Pulmonary artery endothelial cell (primary cell): ENCODE results near the gene APEX1. TPM values are rescaled to one million over a fixed set of nuclear protein-coding genes. Genes with fewer than 3 reads are reported as not detected.
"Not testable (repeated sequence)": the region's sequence is repeated elsewhere in the genome, so short reads cannot be mapped to it uniquely, and the experiment has no call there.

ENCODE experiments used
- DNase-seq: peaks from one replicate; pipeline ENCODE4 v3.0.0-alpha.2; 2011; ENCODE audit warnings: low read depth, low spot score
- total RNA-seq: library from RNA; depleted of rRNA; stranded (reverse); fragments of >200 nt; gene quantifications from 2 replicates; pipeline ENCODE4 v1.2.3, GENCODE V29; 2014

The APEX1 gene
- total RNA-seq, 1 donor from 2014 or later: 143 TPM

GRCh38 chr14:20435582-20436362 lies 19.3 kb upstream of the APEX1 start, which contains the start of gene KLHL33:
Gene KLHL33, minus strand, starts transcription at chr14:20436166. Its CDS starts 355 bp downstream, at chr14:20435811.
- DNase-seq: no peak

DNA sequence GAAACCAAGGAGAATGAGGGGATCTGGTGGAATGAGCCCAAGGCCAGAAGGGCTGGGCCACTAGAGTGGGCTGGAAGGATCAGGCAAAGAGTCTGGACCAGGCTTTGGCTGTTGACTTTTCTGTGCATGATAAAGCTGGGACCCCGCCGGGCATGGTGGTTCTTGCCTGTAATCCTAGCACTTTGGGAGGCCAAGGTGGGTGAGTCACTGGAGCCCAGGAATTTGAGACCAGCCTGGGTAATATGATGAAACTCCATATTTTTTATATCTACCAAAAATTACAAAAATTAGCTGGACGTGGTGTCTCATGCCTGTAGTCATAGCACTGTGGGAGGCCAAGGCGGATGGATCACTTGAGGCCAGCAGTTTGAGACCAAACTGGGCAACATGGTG lies 18.7 kb upstream of the APEX1 start:
- no peak for DNase-seq

- DNase-seq: no peak
Measured at GRCh38 chr14:20438664-20439063, 16.4 kb upstream of the APEX1 start.

DNA sequence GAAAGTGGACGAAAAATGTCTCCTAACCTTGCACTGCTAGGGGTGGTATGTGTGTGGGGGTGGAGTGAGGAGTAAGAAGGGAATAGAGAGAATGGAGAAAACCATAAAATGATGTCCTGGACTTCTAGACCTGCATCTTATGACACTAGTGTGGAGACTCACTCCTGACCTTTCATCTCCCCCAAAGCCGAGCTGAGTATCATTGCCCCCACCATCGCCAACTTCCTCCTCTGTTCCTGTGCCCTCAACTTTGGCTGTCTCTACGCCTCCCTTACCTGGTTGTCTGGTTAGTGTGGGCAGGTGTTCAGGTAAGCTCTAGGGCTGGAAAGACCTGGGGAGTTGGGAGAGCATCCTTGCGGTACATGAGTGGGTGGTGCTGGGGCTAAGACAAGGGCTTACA lies 14.6 kb upstream of the APEX1 start:
- no peak for DNase-seq

GRCh38 chr14:20440882-20441281 lies 14.1 kb upstream of the APEX1 start:
- no peak for DNase-seq

DNA sequence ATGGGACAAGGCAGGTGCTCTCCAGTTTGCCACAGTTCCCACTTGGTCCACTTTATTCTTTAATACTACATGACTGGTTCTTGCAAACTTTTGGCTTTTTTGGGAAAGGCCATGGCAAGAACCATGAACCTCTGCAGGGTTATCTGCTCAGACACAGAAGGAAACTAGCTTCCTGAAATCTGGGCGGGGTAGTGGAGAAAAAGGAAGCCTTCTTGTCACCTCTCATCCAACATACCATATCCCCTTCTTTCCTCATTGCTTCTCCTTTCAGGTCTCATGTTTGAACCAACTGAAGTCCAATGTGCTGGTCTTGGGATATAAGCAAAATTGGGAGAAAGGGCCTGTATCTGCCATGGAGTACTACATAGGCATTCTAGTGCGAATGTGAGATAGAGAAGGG lies 13.6 kb upstream of the APEX1 start:
- DNase-seq: no peak

DNA sequence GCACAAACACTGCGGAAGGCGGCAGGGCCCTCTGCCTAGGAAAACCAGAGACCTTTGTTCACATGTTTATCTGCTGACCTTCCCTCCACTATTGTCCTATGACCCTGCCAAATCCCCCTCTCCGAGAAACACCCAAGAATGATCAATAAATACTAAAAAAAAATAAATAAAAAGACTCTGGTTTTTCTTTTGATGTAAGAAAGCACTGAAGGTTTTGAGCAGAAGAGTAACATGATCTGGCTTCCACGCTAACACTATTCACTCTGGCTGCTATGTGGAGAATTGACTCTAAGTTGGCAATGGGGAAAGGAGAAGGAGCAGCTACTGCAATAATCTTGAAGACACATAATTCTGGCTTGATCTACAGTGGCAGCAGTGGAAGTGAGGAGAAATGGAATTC lies 11.4 kb upstream of the APEX1 start:
- DNase-seq: not testable (repeated sequence)

DNA sequence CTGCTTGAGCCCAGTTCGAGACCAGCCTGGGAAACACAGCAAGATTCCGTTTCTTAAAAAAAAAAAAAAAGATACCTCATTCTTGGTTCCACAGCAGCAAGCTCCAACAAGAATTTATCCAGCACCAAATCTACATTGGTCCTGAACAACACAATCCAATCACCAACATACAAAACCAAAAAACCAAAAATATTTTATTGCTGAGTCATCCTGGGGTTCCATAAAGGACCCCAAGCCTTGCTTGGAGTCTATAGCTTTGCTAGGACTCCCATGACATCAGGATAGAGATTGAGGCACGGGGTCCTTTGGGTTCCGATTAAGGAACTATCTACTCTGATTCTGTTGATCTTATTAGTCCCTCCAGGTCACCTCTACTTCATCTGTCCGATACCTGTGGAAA lies 8.1 kb upstream of the APEX1 start:
- no peak for DNase-seq

DNA sequence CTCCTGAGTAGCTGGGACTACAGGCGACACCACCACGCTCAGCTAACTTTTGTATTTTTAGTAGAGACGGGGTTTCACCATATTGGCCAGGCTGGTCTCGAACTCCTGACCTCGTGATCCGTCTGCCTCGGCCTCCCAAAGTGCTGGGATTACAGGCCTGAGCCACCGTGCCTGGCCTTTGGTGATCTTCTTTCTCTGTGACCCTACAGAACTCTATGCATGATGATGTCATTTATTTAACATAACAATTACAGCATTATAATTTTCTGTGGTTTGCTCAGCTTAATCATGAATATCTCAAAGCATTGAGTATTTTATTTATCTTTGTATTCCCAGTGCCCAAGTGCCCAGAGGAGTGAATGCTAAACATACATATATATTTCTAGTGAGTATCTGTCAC lies 2.2 kb upstream of the APEX1 start:
- DNase-seq: not testable (repeated sequence)

DNA sequence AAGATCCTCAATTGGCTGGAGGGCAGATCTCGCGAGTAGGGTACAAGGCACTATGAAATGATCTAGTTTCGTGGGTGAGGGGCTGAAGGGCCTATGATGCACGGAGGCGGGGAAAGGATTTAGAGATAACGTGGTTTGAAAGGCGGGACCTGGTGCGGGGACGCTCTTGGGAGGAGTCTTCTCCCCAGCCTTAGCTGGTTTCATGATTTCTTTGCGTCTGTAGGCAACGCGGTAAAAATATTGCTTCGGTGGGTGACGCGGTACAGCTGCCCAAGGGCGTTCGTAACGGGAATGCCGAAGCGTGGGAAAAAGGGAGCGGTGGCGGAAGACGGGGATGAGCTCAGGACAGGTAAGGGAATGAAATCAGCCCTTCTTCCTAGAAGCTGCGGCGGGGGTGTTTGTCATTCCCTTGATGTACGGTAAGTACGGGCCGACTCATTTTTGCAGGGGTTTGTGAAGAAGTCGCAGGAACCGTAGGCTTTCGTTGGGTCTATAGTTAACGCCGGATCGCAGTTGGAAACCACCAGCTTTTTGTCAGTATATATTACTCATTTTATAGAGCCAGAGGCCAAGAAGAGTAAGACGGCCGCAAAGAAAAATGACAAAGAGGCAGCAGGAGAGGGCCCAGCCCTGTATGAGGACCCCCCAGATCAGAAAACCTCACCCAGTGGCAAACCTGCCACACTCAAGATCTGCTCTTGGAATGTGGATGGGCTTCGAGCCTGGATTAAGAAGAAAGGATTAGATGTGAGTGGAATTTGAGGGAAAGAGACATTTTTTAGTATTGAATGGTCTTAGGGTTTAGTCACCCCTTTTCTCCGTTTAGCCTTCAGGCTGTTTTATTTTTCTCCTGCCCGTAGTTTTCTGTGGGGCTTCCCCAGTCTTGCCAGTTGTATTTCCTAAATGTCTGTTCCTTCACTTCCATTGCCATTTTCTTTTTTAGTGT lies 602 bp downstream of the APEX1 start:
- peak; percentile 66 for DNase-seq

DNA sequence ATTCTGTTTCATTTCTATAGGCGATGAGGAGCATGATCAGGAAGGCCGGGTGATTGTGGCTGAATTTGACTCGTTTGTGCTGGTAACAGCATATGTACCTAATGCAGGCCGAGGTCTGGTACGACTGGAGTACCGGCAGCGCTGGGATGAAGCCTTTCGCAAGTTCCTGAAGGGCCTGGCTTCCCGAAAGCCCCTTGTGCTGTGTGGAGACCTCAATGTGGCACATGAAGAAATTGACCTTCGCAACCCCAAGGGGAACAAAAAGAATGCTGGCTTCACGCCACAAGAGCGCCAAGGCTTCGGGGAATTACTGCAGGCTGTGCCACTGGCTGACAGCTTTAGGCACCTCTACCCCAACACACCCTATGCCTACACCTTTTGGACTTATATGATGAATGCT lies 1.9 kb downstream of the APEX1 start:
- no peak for DNase-seq

DNA sequence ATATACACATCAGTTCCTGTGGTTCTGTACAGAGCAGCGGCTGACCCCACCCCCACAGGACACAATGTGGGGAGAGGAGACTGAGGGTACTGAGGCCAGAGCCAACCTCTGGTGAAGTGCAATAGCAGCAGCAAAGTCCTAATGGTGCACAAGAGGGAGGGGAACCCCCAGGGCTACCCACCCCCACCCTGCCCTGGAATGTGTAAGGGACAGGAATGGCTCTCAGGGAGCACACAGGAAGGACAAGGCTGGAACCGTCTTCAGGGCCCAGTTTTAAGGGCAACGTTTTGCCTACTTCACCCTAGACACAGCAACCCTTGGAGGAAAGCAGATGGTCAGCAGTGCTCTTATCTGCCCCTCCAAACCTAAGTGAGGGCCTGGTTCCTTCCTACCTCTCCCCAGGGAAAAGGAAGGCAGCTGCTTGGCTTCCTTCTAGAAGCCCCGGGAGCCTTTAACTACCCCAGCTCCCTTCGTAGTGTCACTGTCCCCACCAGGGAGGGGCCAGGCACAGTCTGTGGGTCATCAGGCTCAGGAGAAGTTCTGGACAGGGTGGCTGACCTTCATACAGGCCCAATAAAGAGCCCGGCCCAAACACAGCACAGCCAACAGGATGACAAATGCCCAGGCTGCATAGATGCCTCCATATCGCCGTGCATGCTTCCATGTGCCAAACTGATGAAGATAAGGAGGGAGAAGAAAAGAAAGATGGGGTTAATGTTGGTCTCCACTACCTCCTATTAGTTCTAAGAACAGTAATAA lies 3.2 kb downstream of the APEX1 start:
- no peak for DNase-seq

GRCh38 chr14:20460458-20461224 lies 5.6 kb downstream of the APEX1 start:
- DNase-seq: no peak

GRCh38 chr14:20461225-20462141 lies 6.5 kb downstream of the APEX1 start, which contains the start of gene PIP4P1:
Gene PIP4P1, minus strand, starts transcription at chr14:20461434. Its CDS starts 109 bp downstream, at chr14:20461325.
- peak; percentile 100 for DNase-seq

DNA sequence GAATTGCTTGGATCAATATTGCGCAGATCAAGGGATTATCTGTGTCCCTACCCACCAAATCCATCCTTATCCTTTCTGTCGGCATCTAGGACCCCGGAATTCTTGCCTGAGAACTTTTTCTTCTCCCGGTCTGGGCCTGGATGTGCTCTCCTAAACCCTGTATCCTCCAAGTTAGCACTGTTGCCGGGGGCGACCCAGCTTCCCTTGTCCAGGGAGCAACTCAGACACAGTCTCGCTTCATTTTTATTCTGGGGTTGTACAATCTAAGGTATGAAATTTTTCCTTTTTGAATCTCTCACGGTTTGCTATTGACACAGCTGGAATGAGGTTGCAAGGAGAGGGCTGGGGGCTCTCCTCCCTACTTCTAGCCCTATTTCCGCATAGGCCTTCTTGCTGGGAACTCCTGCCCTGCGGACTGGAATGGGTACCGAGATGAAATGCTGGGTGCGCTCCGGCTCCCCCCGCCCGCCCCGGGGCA lies 13.8 kb downstream of the APEX1 start:
- no peak for DNase-seq

DNA sequence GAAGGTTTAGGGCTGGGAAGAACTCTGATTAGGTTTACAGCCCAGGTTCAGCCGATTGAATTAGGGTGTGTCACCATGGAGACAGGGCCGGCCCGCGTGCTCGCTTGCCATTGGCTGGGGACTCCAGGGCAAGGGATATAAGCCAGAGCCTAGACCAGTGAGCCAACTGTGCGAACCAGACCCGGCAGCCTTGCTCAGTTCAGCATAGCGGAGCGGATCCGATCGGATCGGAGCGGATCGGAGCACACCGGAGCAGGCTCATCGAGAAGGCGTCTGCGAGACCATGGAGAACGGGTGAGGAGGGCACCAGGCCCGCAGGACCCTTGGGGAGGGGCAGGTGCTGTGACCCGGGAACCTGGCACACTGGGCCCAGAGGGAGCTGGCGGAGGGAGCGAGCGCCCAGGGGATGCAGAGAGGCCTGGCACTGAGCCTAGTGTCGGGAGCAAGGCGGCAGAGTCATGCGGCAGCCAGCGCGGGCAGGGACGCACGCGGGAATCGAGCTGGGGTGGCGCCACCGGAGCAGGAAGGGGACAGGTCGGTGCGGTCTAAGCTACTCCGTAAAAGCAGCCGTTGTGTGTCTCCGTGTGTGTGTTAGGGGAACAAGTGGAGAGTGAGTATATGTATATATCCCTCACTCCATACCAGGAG lies 14.3 kb downstream of the APEX1 start, which contains the start of gene PNP:
PNP (plus strand) TSS at position 165 of the 648 bp plus-strand sequence; CDS start at position 284, 119 bp downstream.
- peak; percentile 68 for DNase-seq

- DNase-seq: peak; percentile 49
Measured at GRCh38 chr14:20469890-20470602, 15.0 kb downstream of the APEX1 start.

GRCh38 chr14:20470603-20470901 lies 15.5 kb downstream of the APEX1 start:
- DNase-seq: no peak
